Measurements from ENCODE around the gene HNF4A. TPM values are rescaled to one million over a fixed set of nuclear protein-coding genes. Genes with fewer than 3 reads are reported as not detected.

Gene HNF4A
- total and polyA plus RNA-seq, 7 donors, result 0.03 to 0.13 (median 0.03) TPM; not detected in 4

- Histone ChIP-seq H3K27ac (no peak overlapping the region), H3K36me3 (ENCODE audit: insufficient read depth in 1 of 2, low read depth in 1 of 2) (no peaks in the 10 kb centered on the region), H3K9me3 (no peaks in the 10 kb centered on the region), H3K27me3 (ENCODE audit: insufficient read depth in 3 of 3, low read length in 2 of 3) (peaks cover 0 to 12% (median 4%) of the 10 kb centered on the region in 3 donors), H3K4me3 (no peak overlapping the region), H3K4me1 (no peaks in the 10 kb centered on the region)
- WGBS, 3 donors, result 55 to 77% (median 75%) methylated on average over 2 of the region's 2 CpGs
- intact Hi-C loops (cut with DNase I), result no loop called here
- no peak for TF ChIP-seq CTCF (IDR thresholded peaks at IDR 0.05)
- DNase-seq, result no peak
- no peak for ATAC-seq
These were observed 55.1 kb downstream of the HNF4A start for GRCh38 chr20:44410583-44411019.

GRCh38 chr20:44411020-44411756, 55.7 kb downstream of the HNF4A start:
- Histone ChIP-seq H3K27me3 (ENCODE audit: insufficient read depth in 3 of 3, low read length in 2 of 3) (peaks cover 0 to 12% (median 4%) of the 10 kb centered on the region in 3 donors), H3K4me1 (no peaks in the 10 kb centered on the region), H3K4me3 (no peak overlapping the region), H3K9me3 (no peaks in the 10 kb centered on the region), H3K27ac (no peak overlapping the region), H3K36me3 (ENCODE audit: insufficient read depth in 1 of 2, low read depth in 1 of 2) (no peaks in the 10 kb centered on the region)
- ATAC-seq, result no peak
- intact Hi-C loops (cut with DNase I), result no loop called here
- TF ChIP-seq CTCF (IDR thresholded peaks at IDR 0.05), result no peak
- WGBS, 3 donors, result 77 to 83% (median 78%) methylated on average over 27 to 28 of the region's 28 CpGs
- DNase-seq, result no peak

GRCh38 chr20:44411757-44412401, 56.4 kb downstream of the HNF4A start:
- TF ChIP-seq CTCF (IDR thresholded peaks at IDR 0.05), result no peak
- no peak for DNase-seq
- Histone ChIP-seq H3K36me3 (ENCODE audit: insufficient read depth in 1 of 2, low read depth in 1 of 2) (no peaks in the 10 kb centered on the region), H3K27me3 (ENCODE audit: insufficient read depth in 3 of 3, low read length in 2 of 3) (peaks cover 0 to 12% (median 4%) of the 10 kb centered on the region in 3 donors), H3K27ac (no peak overlapping the region), H3K4me1 (no peaks in the 10 kb centered on the region), H3K9me3 (no peaks in the 10 kb centered on the region), H3K4me3 (no peak overlapping the region)
- no peak for ATAC-seq
- intact Hi-C loops (cut with DNase I), result no loop called here
- WGBS, 3 donors, result 75 to 82% (median 77%) methylated on average over 10 of the region's 10 CpGs

- TF ChIP-seq CTCF (IDR thresholded peaks at IDR 0.05), result no peak
These were observed 57.1 kb downstream of the HNF4A start for GRCh38 chr20:44412402-44413144.

More at GRCh38 chr20:44412402-44413144, 57.1 kb downstream of the HNF4A start:
- no peak overlapping the region for H3K4me3 ChIP-seq
- 42 to 47% (median 47%) methylated on average over 24 of the region's 24 CpGs for WGBS, 3 donors
- no peaks in the 10 kb centered on the region for H3K9me3 ChIP-seq
- intact Hi-C loops (cut with DNase I), result no loop called here
- H3K27me3 ChIP-seq (ENCODE audit: insufficient read depth in 3 of 3, low read length in 2 of 3), result peaks cover 0 to 12% (median 4%) of the 10 kb centered on the region in 3 donors
- no peak for DNase-seq
- no peak for ATAC-seq
- no peak overlapping the region for H3K27ac ChIP-seq
- H3K4me1 ChIP-seq, result no peaks in the 10 kb centered on the region
- no peaks in the 10 kb centered on the region for H3K36me3 ChIP-seq (ENCODE audit: insufficient read depth in 1 of 2, low read depth in 1 of 2)

Data from psoas muscle (tissue), 8 donors.